Measurements from ENCODE around the gene VBP1.
"Not testable (repeated sequence)": the region's sequence is repeated elsewhere in the genome, so short reads cannot be mapped to it uniquely, and the experiment has no call there.

Gene VBP1

GRCh38 chrX:155262970-155263754 is 46.9 kb downstream of the VBP1 start:
- FAIRE-seq: no peak
- DNase-seq (ENCODE audit: extremely low spot score, insufficient read length, low read depth): no peak

- DNase-seq (ENCODE audit: extremely low spot score, insufficient read length, low read depth) (peak; percentile 32), FAIRE-seq (peak; percentile 95)
These were observed 47.8 kb downstream of the VBP1 start, which contains the start of gene RAB39B for GRCh38 chrX:155263854-155264628. Gene RAB39B (minus strand): TSS chrX:155264491. CDS start chrX:155264288, 203 bp downstream.

GRCh38 chrX:155266439-155266838 is 50.2 kb downstream of the VBP1 start:
- no peak for DNase-seq (ENCODE audit: extremely low spot score, insufficient read length, low read depth)
- FAIRE-seq: no peak

GRCh38 chrX:155267995-155268394 is 51.7 kb downstream of the VBP1 start:
- not testable (repeated sequence) for FAIRE-seq; DNase-seq (ENCODE audit: extremely low spot score, insufficient read length, low read depth)

- FAIRE-seq (no peak), DNase-seq (ENCODE audit: extremely low spot score, insufficient read length, low read depth) (no peak)
These were observed 54.7 kb downstream of the VBP1 start for GRCh38 chrX:155270969-155271368.

GRCh38 chrX:155279873-155280272 is 63.6 kb downstream of the VBP1 start:
- FAIRE-seq: no peak
- DNase-seq (ENCODE audit: extremely low spot score, insufficient read length, low read depth): no peak

All from GM18507 (cell line).